NCI-H1105 (cell line): ENCODE measurements around the gene ELOA2.
"Not testable (repeated sequence)": the region's sequence is repeated elsewhere in the genome, so short reads cannot be mapped to it uniquely, and the experiment has no call there.

ENCODE experiments used
- DNase-seq: peaks from one replicate; lab custom pipeline; 2025; lab: John Stamatoyannopoulos, UW

Gene ELOA2

DNA sequence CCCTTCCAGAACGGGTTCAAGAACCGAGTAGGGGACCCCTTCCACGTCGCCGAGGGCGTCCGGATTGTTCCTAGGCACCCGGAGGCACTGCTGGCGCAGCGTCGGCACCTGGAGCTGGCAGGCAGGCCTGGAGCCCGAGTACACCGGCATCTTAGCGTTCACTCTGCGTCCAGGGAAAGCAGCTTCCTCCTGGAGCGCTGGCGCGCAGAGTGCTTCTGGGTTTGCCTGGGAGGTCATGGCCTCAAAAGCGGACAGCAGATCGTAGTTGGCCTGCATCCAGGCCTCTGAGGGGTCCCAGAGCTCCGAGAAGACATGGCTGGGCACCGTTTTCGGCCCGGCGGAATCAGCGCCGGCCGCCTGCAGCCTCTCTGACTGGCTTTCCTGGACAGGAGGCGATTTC lies 12.6 kb downstream of the ELOA2 start:
- DNase-seq: not testable (repeated sequence)

DNA sequence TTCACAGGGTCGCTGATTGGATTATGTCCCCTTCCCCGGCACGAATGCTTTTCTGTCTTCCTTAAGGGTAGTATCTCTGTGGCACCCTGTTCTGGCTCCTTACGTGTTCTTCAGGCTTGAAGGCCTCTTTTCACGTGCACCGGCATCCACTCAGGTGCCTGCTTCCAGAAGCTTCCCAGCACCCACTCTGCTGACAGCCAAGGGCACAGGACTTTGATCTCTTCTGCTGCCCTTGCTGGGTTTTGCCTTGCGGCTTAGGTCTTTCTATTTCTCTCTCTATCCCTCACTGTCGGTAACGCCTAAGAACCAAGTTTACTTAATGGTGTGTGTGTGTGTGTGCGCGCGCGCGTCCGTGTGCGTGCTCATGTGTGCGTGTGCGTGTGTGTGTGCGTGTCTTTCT lies 14.7 kb downstream of the ELOA2 start:
- not testable (repeated sequence) for DNase-seq

DNA sequence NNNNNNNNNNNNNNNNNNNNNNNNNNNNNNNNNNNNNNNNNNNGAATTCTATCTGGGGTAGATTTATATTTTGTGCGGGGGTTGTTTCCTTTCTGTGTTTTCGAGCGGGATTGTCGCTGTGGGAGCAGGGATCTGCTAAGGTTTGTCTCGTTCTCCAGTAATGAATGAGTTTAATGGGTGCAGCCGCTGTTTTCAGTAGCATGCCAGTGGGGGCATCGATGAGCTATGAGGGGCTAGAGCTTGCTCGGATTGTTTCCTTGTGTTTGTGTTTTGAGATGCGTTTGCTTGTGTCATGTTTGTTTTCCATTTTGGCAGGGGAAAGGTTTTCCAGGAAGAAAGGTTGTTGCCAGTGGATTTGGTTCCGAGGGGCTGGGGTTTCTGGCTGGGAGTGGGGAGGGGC lies 15.6 kb downstream of the ELOA2 start:
- DNase-seq: not testable (repeated sequence)
